MCF 10A (cell line): Measurements from ENCODE around the gene SRL. TPM values are rescaled to one million over a fixed set of nuclear protein-coding genes. Genes with fewer than 3 reads are reported as not detected.

ENCODE experiments used
- BruUV-seq: library from RNA; stranded (reverse); fragments of 400-500 nt; replicated peaks from 2 replicates; lab custom pipeline; 2021; lab: Mats Ljungman, UMichigan
- CTCF ChIA-PET: fragments of 300-600 bp; sonication (Branson Sonifier 250); formaldehyde crosslinking; extraction: SDS; loops from one replicate; lab custom pipeline; 2021; ENCODE audit warnings: antibody characterized with exemption, inconsistent platforms; lab: Yijun Ruan, JAX
- POLR2A ChIA-PET: fragments of 300-600, 350-650 bp; sonication (Branson Sonifier 250); formaldehyde crosslinking; extraction: SDS; loops from one replicate; lab custom pipeline; 2020; ENCODE audit warnings: antibody characterized with exemption, inconsistent platforms; lab: Yijun Ruan, JAX
- DNase-seq: peaks from one replicate; pipeline ENCODE4 v3.0.0-alpha.2; 2018; ENCODE audit not compliant: unreplicated experiment
- H3K27ac Mint-ChIP-seq: one replicate; pipeline ENCODE4 v1.8.0; 2022; ENCODE audit warnings: mild to moderate bottlenecking, low read depth, mixed read lengths; ENCODE audit not compliant: unreplicated experiment
- H3K27me3 Mint-ChIP-seq: one replicate; pipeline ENCODE4 v1.8.0; 2022; ENCODE audit warnings: mixed read lengths; ENCODE audit not compliant: insufficient read depth, unreplicated experiment
- H3K36me3 Mint-ChIP-seq: one replicate; pipeline ENCODE4 v1.8.0; 2022; ENCODE audit warnings: mild to moderate bottlenecking, moderate library complexity, mixed read lengths; ENCODE audit not compliant: insufficient read depth, unreplicated experiment
- H3K4me1 Mint-ChIP-seq: one replicate; pipeline ENCODE4 v1.8.0; 2022; ENCODE audit warnings: mixed read lengths; ENCODE audit not compliant: insufficient read depth, unreplicated experiment
- H3K4me3 Mint-ChIP-seq: one replicate; pipeline ENCODE4 v1.8.0; 2022; ENCODE audit warnings: mild to moderate bottlenecking, moderate library complexity, mixed read lengths; ENCODE audit not compliant: unreplicated experiment
- H3K9me3 Mint-ChIP-seq: one replicate; pipeline ENCODE4 v1.8.0; 2022; ENCODE audit warnings: mixed read lengths; ENCODE audit not compliant: unreplicated experiment
- CTCF ChIP-seq: fragments of 200-600 bp; IDR thresholded peaks from one replicate; pipeline ENCODE4 v1.8.0; 2022; ENCODE audit warnings: antibody characterized with exemption, mild to moderate bottlenecking; ENCODE audit not compliant: unreplicated experiment
- intact Hi-C: fragments of 100-400 bp; cut with micrococcal nuclease; formaldehyde crosslinking; loops from 2 replicates; pipeline ENCODE4 v1.14.1; 2022
- total RNA-seq: library from RNA; stranded (reverse); gene quantifications from 2 replicates; pipeline ENCODE4 v1.2.3, GENCODE V29; 2022

The SRL gene
- total RNA-seq, 1 experiment from 2014 or later = not detected

- Mint-ChIP-seq H3K4me1 (peaks cover 10% of the 10 kb centered on the region), H3K9me3 (no peaks in the 10 kb centered on the region), H3K27ac (no peak overlapping the region), H3K27me3 (no peaks in the 10 kb centered on the region), H3K4me3 (no peak overlapping the region), H3K36me3 (no peaks in the 10 kb centered on the region)
- POLR2A ChIA-PET = no interaction called here
- TF ChIP-seq CTCF = no peak
- no peak for DNase-seq
- intact Hi-C loops = no loop called here
- BruUV-seq = no TSS peak
- CTCF ChIA-PET = interaction anchor here (0.7 kb wide), 2 partner anchors 139 to 228 kb away, joined by 3 read pairs; no protein-coding TSS in a partner anchor
Measured at GRCh38 chr16:4166821-4167220, 75.1 kb downstream of the SRL start.

- no peaks in the 10 kb centered on the region for H3K27me3 Mint-ChIP-seq
- CTCF ChIA-PET = interaction anchor here (0.6 kb wide), 1 partner anchor 224 kb away, joined by 3 read pairs; no protein-coding TSS in a partner anchor
- no peak overlapping the region for H3K27ac Mint-ChIP-seq
- no peaks in the 10 kb centered on the region for H3K9me3 Mint-ChIP-seq
- no peak for TF ChIP-seq CTCF
- peak; percentile 17 for DNase-seq
- BruUV-seq = no TSS peak
- POLR2A ChIA-PET = interaction anchor here (1.0 kb wide), 1 partner anchor 9 kb away, joined by 3 read pairs; no protein-coding TSS in a partner anchor
- intact Hi-C loops = no loop called here
- no peaks in the 10 kb centered on the region for H3K4me1 Mint-ChIP-seq
- no peaks in the 10 kb centered on the region for H3K36me3 Mint-ChIP-seq
- no peak overlapping the region for H3K4me3 Mint-ChIP-seq
Measured at GRCh38 chr16:4160658-4161430, 81.0 kb downstream of the SRL start.

- CTCF ChIA-PET = interaction anchor here (0.7 kb wide), 1 partner anchor 86 kb away, joined by 3 read pairs; no protein-coding TSS in a partner anchor
- no peak for TF ChIP-seq CTCF
- intact Hi-C loops = no loop called here
- Mint-ChIP-seq H3K9me3 (no peaks in the 10 kb centered on the region), H3K4me1 (no peaks in the 10 kb centered on the region), H3K36me3 (no peaks in the 10 kb centered on the region), H3K4me3 (no peak overlapping the region), H3K27ac (no peak overlapping the region), H3K27me3 (no peaks in the 10 kb centered on the region)
- no TSS peak for BruUV-seq
- POLR2A ChIA-PET = no interaction called here
- DNase-seq = no peak
Measured at GRCh38 chr16:4159726-4160125, 82.2 kb downstream of the SRL start.
